A549 (cell line): ENCODE results near the gene UGT1A5.

Experiments used
- POLR2A ChIP-seq: IDR thresholded peaks from 2 replicates; pipeline ENCODE4 v1.6.1; 2012; ENCODE audit warnings: mild to moderate bottlenecking, low read length
- TF ChIP-seq, protein P1 (sequence below): fragments of >200 bp; sonication (Bioruptor Twin); formaldehyde crosslinking; IDR thresholded peaks from 3 replicates; pipeline ENCODE4 v1.5.1; 2016

DNA sequence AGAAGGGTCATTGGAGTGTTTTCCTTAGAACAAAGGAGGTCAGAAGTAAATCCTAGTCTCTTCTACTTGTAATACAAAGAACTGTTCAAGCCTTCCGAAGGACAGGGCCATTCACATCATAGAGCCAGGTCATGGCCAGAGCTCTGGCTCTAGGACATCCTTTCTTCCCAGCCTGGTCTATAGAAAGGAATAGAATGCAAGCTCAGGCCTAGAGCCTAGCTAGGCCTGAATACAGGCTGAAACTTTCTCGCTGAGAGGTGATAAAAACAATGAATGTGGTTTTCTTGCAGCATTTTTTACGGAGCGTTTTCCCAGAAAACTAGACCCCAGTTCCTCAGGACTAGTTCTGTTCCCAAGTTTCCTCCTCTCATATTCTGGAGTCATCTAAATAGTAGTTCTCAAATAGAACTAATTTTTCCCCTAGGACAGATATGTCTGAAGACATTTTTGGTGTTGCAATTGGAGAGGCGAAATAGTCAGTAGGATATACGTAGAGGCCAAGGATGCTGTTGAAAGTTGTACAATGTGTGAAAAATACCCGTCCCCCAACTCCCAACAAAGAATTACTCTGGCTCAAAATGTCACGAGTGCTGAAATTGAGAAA lies 13.2 kb upstream of the UGT1A5 start:
- TF ChIP-seq, protein P1, sequence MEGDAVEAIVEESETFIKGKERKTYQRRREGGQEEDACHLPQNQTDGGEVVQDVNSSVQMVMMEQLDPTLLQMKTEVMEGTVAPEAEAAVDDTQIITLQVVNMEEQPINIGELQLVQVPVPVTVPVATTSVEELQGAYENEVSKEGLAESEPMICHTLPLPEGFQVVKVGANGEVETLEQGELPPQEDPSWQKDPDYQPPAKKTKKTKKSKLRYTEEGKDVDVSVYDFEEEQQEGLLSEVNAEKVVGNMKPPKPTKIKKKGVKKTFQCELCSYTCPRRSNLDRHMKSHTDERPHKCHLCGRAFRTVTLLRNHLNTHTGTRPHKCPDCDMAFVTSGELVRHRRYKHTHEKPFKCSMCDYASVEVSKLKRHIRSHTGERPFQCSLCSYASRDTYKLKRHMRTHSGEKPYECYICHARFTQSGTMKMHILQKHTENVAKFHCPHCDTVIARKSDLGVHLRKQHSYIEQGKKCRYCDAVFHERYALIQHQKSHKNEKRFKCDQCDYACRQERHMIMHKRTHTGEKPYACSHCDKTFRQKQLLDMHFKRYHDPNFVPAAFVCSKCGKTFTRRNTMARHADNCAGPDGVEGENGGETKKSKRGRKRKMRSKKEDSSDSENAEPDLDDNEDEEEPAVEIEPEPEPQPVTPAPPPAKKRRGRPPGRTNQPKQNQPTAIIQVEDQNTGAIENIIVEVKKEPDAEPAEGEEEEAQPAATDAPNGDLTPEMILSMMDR = no peak
- no peak for TF ChIP-seq POLR2A
